Endothelial cell of umbilical vein (primary cell): Measurements from ENCODE around the gene PYROXD2. TPM values are rescaled to one million over a fixed set of nuclear protein-coding genes. Genes with fewer than 3 reads are reported as not detected.

Experiments
- BruUV-seq: library from RNA; stranded (reverse); fragments of 400-500 nt; replicated peaks from 2 replicates; lab custom pipeline; 2021; lab: Mats Ljungman, UMichigan
- CTCF ChIA-PET: fragments of 300-600, 350-600 bp; sonication (Branson Sonifier 250); formaldehyde crosslinking; loops from one replicate; lab custom pipeline; 2021; ENCODE audit warnings: antibody characterized with exemption, inconsistent platforms; lab: Charles Lee
- POLR2A ChIA-PET: fragments of 300-600, 350-600 bp; sonication (Branson Sonifier 250); formaldehyde crosslinking; loops from one replicate; lab custom pipeline; 2021; ENCODE audit warnings: antibody characterized with exemption, inconsistent platforms; lab: Charles Lee
- DNase-seq: peaks from one replicate; pipeline ENCODE4 v3.0.0-alpha.2; 2011; ENCODE audit warnings: low read depth, low spot score
- FAIRE-seq: peaks from 2 replicates; lab custom pipeline; 2011; peaks lifted over from hg19 to GRCh38; lab: Jason Lieb, UNC
- H2AFZ ChIP-seq: 2 replicates; pipeline ENCODE4 v1.6.0; 2012; ENCODE audit warnings: low read depth, low read length, control low read depth, inconsistent platforms
- H3K27ac ChIP-seq: 2 replicates; pipeline ENCODE4 v1.5.1; 2011; ENCODE audit warnings: low read depth, mild to moderate bottlenecking, control low read depth, low read length, moderate library complexity; ENCODE audit not compliant: insufficient read depth
- H3K27me3 ChIP-seq, 2 experiments: 2 replicates each; pipeline versions ENCODE4 v1.6.0 to v1.6.1; 2011; ENCODE audit warnings: low read length in 2 of 2, mixed read lengths in 1 of 2; ENCODE audit not compliant: control insufficient read depth in 2 of 2, insufficient read depth in 2 of 2
- H3K36me3 ChIP-seq, 2 experiments: 2 replicates in 1 of 2; 3 replicates in 1 of 2; pipeline ENCODE4 v1.5.1; 2011; ENCODE audit warnings: low read length in 2 of 2, mild to moderate bottlenecking in 1 of 2, moderate library complexity in 1 of 2; ENCODE audit not compliant: control insufficient read depth in 2 of 2, insufficient read depth in 2 of 2; ENCODE audit errors: extremely low read depth in 1 of 2
- H3K4me1 ChIP-seq: 3 replicates; pipeline ENCODE4 v1.5.1; 2011; ENCODE audit warnings: mild to moderate bottlenecking, low read length; ENCODE audit not compliant: control insufficient read depth, insufficient read depth; ENCODE audit errors: extremely low read depth
- H3K4me2 ChIP-seq: 2 replicates; pipeline ENCODE4 v1.6.1; 2011; ENCODE audit warnings: low read length, control low read depth, mixed read lengths; ENCODE audit not compliant: insufficient read depth
- H3K4me3 ChIP-seq, 3 experiments: fragments of 200-600 bp in 1 of 3; sonication (generic), shearing (Covaris generic) in 1 of 3; replicated peaks in 1 of 3; 2 replicates each; pipeline ENCODE4 v1.5.1; 2011 to 2016; ENCODE audit warnings: control low read depth in 3 of 3, low read length in 3 of 3, mild to moderate bottlenecking in 2 of 3, inconsistent platforms in 1 of 3, low read depth in 1 of 3, moderate library complexity in 1 of 3; ENCODE audit not compliant: insufficient read depth in 1 of 3
- H3K79me2 ChIP-seq: 2 replicates; pipeline ENCODE4 v1.6.0; 2012; ENCODE audit warnings: low read length, inconsistent platforms; ENCODE audit not compliant: control insufficient read depth, insufficient read depth
- H3K9ac ChIP-seq: replicated peaks from 2 replicates; pipeline ENCODE3; 2011; ENCODE audit warnings: low read length, control low read depth; ENCODE audit not compliant: insufficient read depth; ENCODE audit errors: extremely low read depth
- H3K9me1 ChIP-seq: replicated peaks from 3 replicates; pipeline ENCODE4 v1.6.0; 2011; ENCODE audit warnings: mild to moderate bottlenecking, low read length; ENCODE audit not compliant: control insufficient read depth, insufficient read depth; ENCODE audit errors: extremely low read depth
- H3K9me3 ChIP-seq: replicated peaks from 2 replicates; pipeline ENCODE4 v1.5.1; 2012; ENCODE audit warnings: low read length, inconsistent platforms; ENCODE audit not compliant: control insufficient read depth, insufficient read depth
- H4K20me1 ChIP-seq: replicated peaks from 2 replicates; pipeline ENCODE3; 2011; ENCODE audit warnings: mild to moderate bottlenecking, low read length; ENCODE audit not compliant: control insufficient read depth, insufficient read depth; ENCODE audit errors: extremely low read depth
- EZH2 ChIP-seq: IDR thresholded peaks from 2 replicates; pipeline ENCODE4 v1.6.1; 2012; ENCODE audit warnings: borderline replicate concordance, low read depth, mild to moderate bottlenecking, moderate library complexity, low read length, inconsistent platforms; ENCODE audit not compliant: severe bottlenecking
- FOS ChIP-seq: IDR thresholded peaks from 2 replicates; pipeline ENCODE4 v1.6.1; 2011; ENCODE audit warnings: mild to moderate bottlenecking, low read length, moderate library complexity, borderline replicate concordance; ENCODE audit not compliant: insufficient read depth
- MYC ChIP-seq: IDR thresholded peaks from one replicate; pipeline ENCODE4 v1.6.1; 2011; ENCODE audit warnings: mild to moderate bottlenecking, low read depth, low read length
- POLR2A ChIP-seq: IDR thresholded peaks from 2 replicates; pipeline ENCODE4 v1.6.1; 2012; ENCODE audit warnings: low read depth, mild to moderate bottlenecking, control low read depth, low read length
- dilution Hi-C: fragments of 300-500 bp; cut with MboI; formaldehyde crosslinking; loops from one replicate; pipeline ENCODE4 v1.15.0; 2019; ENCODE audit warnings: low sequenced_read_pairs; ENCODE audit not compliant: extremely low pct_ligation_motif_present
- intact Hi-C: fragments of 100-400 bp; cut with micrococcal nuclease; formaldehyde crosslinking; loops from one replicate; pipeline ENCODE4 v1.10.0; 2022
- polyA plus RNA-seq, 4 experiments: library from polyadenylated mRNA; depleted of rRNA in 3 of 4; stranded (reverse) in 3 of 4; unstranded in 1 of 4; fragments of >200 nt; gene quantifications; 2 replicates each; pipeline versions ENCODE4 v1.2.1 to v1.2.3, GENCODE V29; 2011 to 2012; ENCODE audit warnings: missing spikeins in 1 of 4
- total RNA-seq: library from RNA; stranded (reverse); gene quantifications from 2 replicates; pipeline ENCODE4 v1.2.3, GENCODE V29; 2021

PYROXD2 gene
- total and polyA plus RNA-seq, 2 donors (not counting 3 experiments of a cell fraction or from before 2014, with no cell fraction given) = 7.0 to 13.7 TPM

DNA sequence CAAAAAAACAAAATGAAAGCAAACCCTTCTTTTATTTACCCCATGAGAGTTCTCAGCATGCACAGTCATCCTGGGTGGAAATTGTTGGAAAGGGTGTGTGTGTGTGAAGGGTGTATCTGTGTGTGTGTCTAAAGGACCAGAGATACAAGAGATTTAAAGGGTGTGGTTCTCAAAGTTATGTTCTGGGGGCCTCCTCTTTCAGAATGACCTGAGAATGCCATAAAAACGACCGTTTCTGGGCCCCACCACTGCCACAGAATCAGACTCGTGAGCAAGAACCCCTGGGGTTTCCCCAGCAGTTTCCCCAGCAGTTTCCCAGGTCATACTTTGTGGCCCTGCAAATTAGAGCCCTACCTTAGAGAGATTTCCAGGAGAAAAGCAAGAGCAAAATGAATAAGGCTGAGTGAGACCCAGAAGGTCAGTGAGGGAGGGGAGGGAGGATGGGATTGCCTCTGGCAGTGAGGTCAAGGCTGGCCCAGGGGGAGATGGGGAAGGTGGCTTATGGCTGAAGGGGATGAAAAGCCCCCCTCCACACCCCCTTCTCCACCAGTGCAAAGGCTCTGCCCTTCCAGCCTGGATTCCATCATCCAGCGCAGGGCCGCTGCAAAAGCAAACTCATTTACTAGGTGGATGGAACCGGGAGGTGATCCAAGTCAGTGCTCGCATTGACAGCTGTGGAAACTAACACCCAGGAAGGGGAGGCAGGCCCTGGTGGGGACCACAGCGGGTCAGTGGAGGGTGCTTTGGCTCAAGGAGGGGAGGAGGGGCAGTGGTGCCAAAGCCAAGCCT lies 10.2 kb downstream of the PYROXD2 start:
- H4K20me1 ChIP-seq = no peaks in the 10 kb centered on the region
- no peaks in the 10 kb centered on the region for H3K79me2 ChIP-seq
- ChIA-PET CTCF (interaction anchor here (1.0 to 1.1 kb wide), 2 partner anchors 10 to 14 kb away, joined by 3 to 4 read pairs; partner anchors contain the start of gene PYROXD2), POLR2A (no interaction called here)
- no peaks in the 10 kb centered on the region for H3K9me3 ChIP-seq
- no peak for TF ChIP-seq POLR2A
- intact Hi-C loops (no loop called here), dilution Hi-C loops (no loop called here)
- no peak overlapping the region for H3K9ac ChIP-seq
- H3K36me3 ChIP-seq = no peaks in the 10 kb centered on the region
- DNase-seq = no peak
- H3K27ac ChIP-seq = no peak overlapping the region
- no peaks in the 10 kb centered on the region for H3K4me1 ChIP-seq
- no peaks in the 10 kb centered on the region for H3K27me3 ChIP-seq
- no peak overlapping the region for H3K4me3 ChIP-seq
- H3K4me2 ChIP-seq = no peak overlapping the region
- no peak overlapping the region for H2AFZ ChIP-seq
- H3K9me1 ChIP-seq = no peaks in the 10 kb centered on the region
- FAIRE-seq = no peak
- no TSS peak for BruUV-seq

GRCh38 chr10:98403812-98404504 lies 11.0 kb downstream of the PYROXD2 start:
- no peak overlapping the region for H3K4me3 ChIP-seq

More at GRCh38 chr10:98403812-98404504, 11.0 kb downstream of the PYROXD2 start:
- Histone ChIP-seq H3K4me1 (no peaks in the 10 kb centered on the region), H3K27ac (no peak overlapping the region), H3K9ac (no peak overlapping the region), H3K9me1 (no peaks in the 10 kb centered on the region), H3K36me3 (no peaks in the 10 kb centered on the region), H3K79me2 (no peaks in the 10 kb centered on the region), H2AFZ (no peak overlapping the region), H3K9me3 (no peaks in the 10 kb centered on the region), H4K20me1 (no peaks in the 10 kb centered on the region), H3K4me2 (no peak overlapping the region), H3K27me3 (no peaks in the 10 kb centered on the region)
- BruUV-seq = no TSS peak
- no peak for FAIRE-seq
- no peak for DNase-seq
- TF ChIP-seq MYC (no peak), FOS (no peak), EZH2 (no peak)
- ChIA-PET POLR2A (no interaction called here), CTCF (interaction anchor here (1.0 to 1.1 kb wide), 2 partner anchors 11 to 13 kb away, joined by 3 to 4 read pairs; partner anchors contain the start of gene PYROXD2)
- dilution Hi-C loops (no loop called here), intact Hi-C loops (no loop called here)
